CD14-positive monocyte (primary cell): Measurements from ENCODE around the gene MGAT5. TPM values are rescaled to one million over a fixed set of nuclear protein-coding genes. Genes with fewer than 3 reads are reported as not detected.

Source experiments
- DNase-seq, 3 donors: peaks; one replicate each; pipeline ENCODE4 v3.0.0-alpha.2; 2011 to 2022
- H2AFZ ChIP-seq: 2 replicates; pipeline ENCODE4 v1.6.0; 2012; ENCODE audit warnings: mild to moderate bottlenecking, low read depth, low read length, inconsistent platforms; ENCODE audit not compliant: insufficient read depth, poor library complexity, severe bottlenecking
- H3K27ac ChIP-seq, 2 donors: 1 replicate in 1 of 2; 2 replicates in 1 of 2; pipeline ENCODE4 v1.5.1; 2012 to 2013; ENCODE audit warnings: low read length in 2 of 2, control low read depth in 1 of 2, inconsistent platforms in 1 of 2, low read depth in 1 of 2, mild to moderate bottlenecking in 1 of 2
- H3K27me3 ChIP-seq, 2 donors: one replicate each; pipeline versions ENCODE4 v1.6.0 to v1.6.1; 2011 to 2013; ENCODE audit warnings: low read length in 2 of 2; ENCODE audit not compliant: control insufficient read depth in 2 of 2, insufficient read depth in 2 of 2
- H3K36me3 ChIP-seq, 2 donors: replicated peaks in 1 of 2; 1 replicate in 1 of 2; 2 replicates in 1 of 2; pipeline versions ENCODE4 v1.5.1 to v1.6.1; 2012 to 2013; ENCODE audit warnings: low read length in 2 of 2, control low read depth in 1 of 2, inconsistent platforms in 1 of 2, mild to moderate bottlenecking in 1 of 2; ENCODE audit not compliant: insufficient read depth in 2 of 2, control insufficient read depth in 1 of 2
- H3K4me1 ChIP-seq, 2 donors: 1 replicate in 1 of 2; 2 replicates in 1 of 2; pipeline versions ENCODE4 v1.5.1 to v1.6.1; 2012 to 2013; ENCODE audit warnings: low read length in 2 of 2, control low read depth in 1 of 2, inconsistent platforms in 1 of 2, mild to moderate bottlenecking in 1 of 2, moderate library complexity in 1 of 2; ENCODE audit not compliant: insufficient read depth in 2 of 2, control insufficient read depth in 1 of 2
- H3K4me2 ChIP-seq: replicated peaks from 2 replicates; pipeline ENCODE3; 2012; ENCODE audit warnings: low read length, moderate library complexity, mild to moderate bottlenecking; ENCODE audit not compliant: poor library complexity, severe bottlenecking; ENCODE audit errors: extremely low read depth
- H3K4me3 ChIP-seq, 3 experiments: fragments of 200-600 bp in 1 of 3; sonication (generic) in 1 of 3; replicated peaks in 1 of 3; 1 replicate in 2 of 3; 2 replicates in 1 of 3; pipeline ENCODE4 v1.5.1; 2011 to 2013; ENCODE audit warnings: low read length in 3 of 3, mild to moderate bottlenecking in 3 of 3, control low read depth in 2 of 3, low read depth in 2 of 3, inconsistent platforms in 1 of 3, moderate library complexity in 1 of 3
- H3K79me2 ChIP-seq: 2 replicates; pipeline ENCODE4 v1.6.0; 2012; ENCODE audit warnings: mild to moderate bottlenecking, control low read depth, inconsistent platforms, low read length, moderate library complexity; ENCODE audit not compliant: insufficient read depth
- H3K9ac ChIP-seq: 2 replicates; pipeline ENCODE4 v1.6.0; 2017; ENCODE audit warnings: low read length, mild to moderate bottlenecking; ENCODE audit not compliant: insufficient read depth, poor library complexity, severe bottlenecking
- H3K9me3 ChIP-seq, 2 donors: replicated peaks in 1 of 2; 1 replicate in 1 of 2; 2 replicates in 1 of 2; pipeline versions ENCODE4 v1.5.1 to v1.6.1; 2012 to 2013; ENCODE audit warnings: low read length in 2 of 2, control low read depth in 1 of 2; ENCODE audit not compliant: control insufficient read depth in 1 of 2, insufficient read depth in 1 of 2
- H4K20me1 ChIP-seq: 2 replicates; pipeline ENCODE4 v1.6.0; 2012; ENCODE audit warnings: mild to moderate bottlenecking, low read length, control low read depth, moderate library complexity; ENCODE audit not compliant: insufficient read depth
- H3K27ac Mint-ChIP-seq, 7 donors: one replicate each; pipeline ENCODE4 v1.8.0; 2020; ENCODE audit warnings: mild to moderate bottlenecking in 7 of 7, mixed read lengths in 7 of 7, moderate library complexity in 6 of 7, inconsistent platforms in 2 of 7
- H3K27me3 Mint-ChIP-seq, 3 donors: one replicate each; pipeline ENCODE4 v1.8.0; 2021 to 2022; ENCODE audit warnings: low read depth in 3 of 3, mild to moderate bottlenecking in 3 of 3, mixed read lengths in 3 of 3, moderate library complexity in 3 of 3, inconsistent platforms in 1 of 3
- H3K36me3 Mint-ChIP-seq, 2 donors: one replicate each; pipeline ENCODE4 v1.8.0; 2020; ENCODE audit warnings: mixed read lengths in 2 of 2, inconsistent platforms in 1 of 2, mild to moderate bottlenecking in 1 of 2
- H3K4me1 Mint-ChIP-seq: one replicate; pipeline ENCODE4 v1.8.0; 2020; ENCODE audit warnings: mild to moderate bottlenecking, mixed read lengths
- H3K4me3 Mint-ChIP-seq, 2 donors: one replicate each; pipeline ENCODE4 v1.8.0; 2020; ENCODE audit warnings: mild to moderate bottlenecking in 2 of 2, mixed read lengths in 2 of 2, moderate library complexity in 1 of 2
- H3K9me3 Mint-ChIP-seq, 7 donors: one replicate each; pipeline ENCODE4 v1.8.0; 2020 to 2022; ENCODE audit warnings: mixed read lengths in 7 of 7, mild to moderate bottlenecking in 6 of 7, moderate library complexity in 6 of 7, inconsistent platforms in 2 of 7
- WGBS: methylation state at CpG from one replicate; pipeline ENCODE4 v1.1.5; 2013; ENCODE audit warnings: missing lambda C conversion rate; ENCODE audit not compliant: insufficient coverage; 5-methylcytosine and 5-hydroxymethylcytosine counted together
- intact Hi-C, 2 donors: fragments of 100-400 bp; cut with micrococcal nuclease; formaldehyde crosslinking; loops; one replicate each; pipeline versions ENCODE4 v1.15.0 to v1.15.1; 2023
- polyA plus RNA-seq, 3 donors: library from polyadenylated mRNA; depleted of rRNA in 1 of 3; unstranded in 2 of 3; stranded (reverse) in 1 of 3; fragments of 300-500 nt in 2 of 3; fragments of >200 nt in 1 of 3; fragmentation: Illumina TruSeq in 2 of 3; gene quantifications; 1 replicate in 2 of 3; 2 replicates in 1 of 3; pipeline ENCODE4 v1.2.3, GENCODE V29; 2012 to 2021
- TF ChIP-seq, protein P1 (sequence below): fragments of 200-600 bp; IDR thresholded peaks from one replicate; pipeline ENCODE4 v1.8.0; 2022; ENCODE audit warnings: antibody characterized with exemption, mild to moderate bottlenecking

The MGAT5 gene
- polyA plus RNA-seq, 3 donors: 1.9 to 6.6 (median 2.4) TPM

DNA sequence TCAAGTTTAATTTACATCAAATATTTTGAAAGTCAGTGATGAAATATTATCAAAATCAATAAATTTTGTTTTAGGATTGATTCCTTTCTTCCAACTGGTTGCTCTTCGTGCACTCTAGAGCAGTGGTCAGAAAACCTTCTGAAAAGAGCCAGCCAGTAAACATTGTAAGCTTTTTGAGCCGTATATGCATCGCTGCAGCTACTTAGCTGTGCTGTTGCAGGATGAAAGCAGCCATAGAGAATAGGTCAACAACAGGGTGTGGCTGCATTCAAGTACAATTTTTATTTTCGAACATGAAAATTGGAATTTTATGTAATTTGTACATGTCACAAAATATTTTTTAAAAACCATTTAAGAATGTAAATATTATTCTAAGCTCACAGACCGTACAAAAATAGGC, 94.9 kb downstream of the MGAT5 start:
- no peak for DNase-seq
- H3K79me2 ChIP-seq: no peaks in the 10 kb centered on the region
- H3K27me3 ChIP-seq: no peaks in the 10 kb centered on the region
- Mint-ChIP-seq H3K4me3 (no peak overlapping the region), H3K36me3 (peaks cover 46 to 48% of the 10 kb centered on the region in 2 donors), H3K4me1 (no peaks in the 10 kb centered on the region), H3K27ac (no peak overlapping the region), H3K27me3 (no peaks in the 10 kb centered on the region), H3K9me3 (no peaks in the 10 kb centered on the region)
- 72% methylated on average over 2 of the region's 5 CpGs for WGBS
- no peak overlapping the region for H3K27ac ChIP-seq
- H2AFZ ChIP-seq: no peak overlapping the region
- peaks cover 23 to 62% of the 10 kb centered on the region in 2 donors for H3K36me3 ChIP-seq
- intact Hi-C loops: no loop called here
- no peaks in the 10 kb centered on the region for H3K9me3 ChIP-seq
- H4K20me1 ChIP-seq: no peaks in the 10 kb centered on the region
- no peaks in the 10 kb centered on the region for H3K4me1 ChIP-seq
- TF ChIP-seq, protein P1, sequence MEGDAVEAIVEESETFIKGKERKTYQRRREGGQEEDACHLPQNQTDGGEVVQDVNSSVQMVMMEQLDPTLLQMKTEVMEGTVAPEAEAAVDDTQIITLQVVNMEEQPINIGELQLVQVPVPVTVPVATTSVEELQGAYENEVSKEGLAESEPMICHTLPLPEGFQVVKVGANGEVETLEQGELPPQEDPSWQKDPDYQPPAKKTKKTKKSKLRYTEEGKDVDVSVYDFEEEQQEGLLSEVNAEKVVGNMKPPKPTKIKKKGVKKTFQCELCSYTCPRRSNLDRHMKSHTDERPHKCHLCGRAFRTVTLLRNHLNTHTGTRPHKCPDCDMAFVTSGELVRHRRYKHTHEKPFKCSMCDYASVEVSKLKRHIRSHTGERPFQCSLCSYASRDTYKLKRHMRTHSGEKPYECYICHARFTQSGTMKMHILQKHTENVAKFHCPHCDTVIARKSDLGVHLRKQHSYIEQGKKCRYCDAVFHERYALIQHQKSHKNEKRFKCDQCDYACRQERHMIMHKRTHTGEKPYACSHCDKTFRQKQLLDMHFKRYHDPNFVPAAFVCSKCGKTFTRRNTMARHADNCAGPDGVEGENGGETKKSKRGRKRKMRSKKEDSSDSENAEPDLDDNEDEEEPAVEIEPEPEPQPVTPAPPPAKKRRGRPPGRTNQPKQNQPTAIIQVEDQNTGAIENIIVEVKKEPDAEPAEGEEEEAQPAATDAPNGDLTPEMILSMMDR: no peak
- no peak overlapping the region for H3K4me3 ChIP-seq
- no peak overlapping the region for H3K9ac ChIP-seq
- H3K4me2 ChIP-seq: no peak overlapping the region

DNA sequence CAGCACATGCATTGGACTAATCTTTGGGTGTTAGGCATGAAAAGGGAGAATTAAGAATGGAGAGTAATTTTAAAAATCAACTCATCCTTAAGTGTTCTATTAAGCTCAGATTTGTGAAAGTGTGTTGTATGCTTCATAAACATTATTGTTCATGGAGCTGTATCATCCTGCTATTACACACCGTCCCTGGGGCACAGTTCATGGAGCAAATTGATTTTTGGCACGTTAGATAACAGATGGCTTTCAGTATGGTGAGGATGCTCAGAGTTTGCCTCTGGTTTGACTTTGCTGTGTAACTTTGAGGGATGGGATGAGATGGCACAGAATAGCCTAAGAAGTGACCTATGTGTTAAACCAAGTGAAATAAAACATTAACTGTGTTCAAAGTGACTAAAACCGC, 97.1 kb downstream of the MGAT5 start:
- TF ChIP-seq, protein P1: no peak
- no peak for DNase-seq
- Mint-ChIP-seq H3K27ac (peak overlapping the region in 1 of 7 donors; percentile 2), H3K27me3 (peaks cover 0 to 2% (median 0%) of the 10 kb centered on the region in 3 donors), H3K36me3 (peaks cover 46 to 52% of the 10 kb centered on the region in 2 donors), H3K4me1 (no peaks in the 10 kb centered on the region), H3K9me3 (no peaks in the 10 kb centered on the region), H3K4me3 (no peak overlapping the region)
- Histone ChIP-seq H3K4me2 (no peak overlapping the region), H3K9me3 (no peaks in the 10 kb centered on the region), H3K27ac (no peak overlapping the region), H3K36me3 (peaks cover 21 to 67% of the 10 kb centered on the region in 2 donors), H2AFZ (no peak overlapping the region), H3K79me2 (no peaks in the 10 kb centered on the region), H3K9ac (no peak overlapping the region), H3K4me1 (no peaks in the 10 kb centered on the region), H3K4me3 (no peak overlapping the region), H4K20me1 (no peaks in the 10 kb centered on the region), H3K27me3 (no peaks in the 10 kb centered on the region)
- WGBS: 50% methylated on average over 2 of the region's 3 CpGs
- intact Hi-C loops: no loop called here
